NCI-H2107 (cell line): Measurements from ENCODE around the gene TSSC4.

ENCODE experiments used
- DNase-seq: peaks from one replicate; lab custom pipeline; 2025; lab: John Stamatoyannopoulos, UW

TSSC4 gene

DNA sequence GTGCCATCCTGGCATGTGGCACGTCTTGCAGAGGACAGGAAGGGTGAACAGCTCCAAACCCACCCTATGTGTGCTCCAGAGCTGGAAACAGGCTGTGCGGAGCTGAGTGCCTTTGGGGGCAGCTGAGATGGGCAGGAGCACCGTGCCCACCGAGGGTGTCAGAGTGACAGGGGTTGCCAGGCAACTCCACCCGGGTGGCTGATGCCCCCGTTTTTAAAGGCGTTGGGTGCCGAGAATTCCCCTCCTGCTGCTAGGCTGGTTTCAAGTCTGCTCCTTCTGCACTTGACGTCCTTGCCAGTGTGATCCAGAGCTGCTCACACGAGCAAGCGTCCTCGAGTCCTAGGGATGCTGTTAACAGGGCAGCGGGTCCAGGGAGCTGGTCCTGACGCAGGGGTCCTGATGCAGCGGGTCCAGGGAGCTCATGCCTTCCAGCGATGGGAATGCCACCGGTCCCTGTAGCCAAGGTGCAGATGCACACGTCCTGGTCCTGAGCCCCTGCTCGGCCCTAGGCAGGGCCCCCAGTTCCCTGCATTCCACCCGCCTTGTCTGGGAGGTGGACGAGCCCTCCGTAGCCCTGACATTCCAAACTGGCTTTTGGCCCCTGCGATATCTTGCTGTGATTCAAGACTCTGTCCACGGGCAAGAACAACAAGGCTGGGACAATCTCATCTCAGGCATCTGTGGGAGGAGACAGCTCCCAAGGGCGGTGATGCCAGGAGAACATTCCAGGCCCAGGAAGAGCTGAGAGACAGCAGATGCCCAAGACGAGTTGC lies 49.2 kb downstream of the TSSC4 start:
- no peak for DNase-seq

DNA sequence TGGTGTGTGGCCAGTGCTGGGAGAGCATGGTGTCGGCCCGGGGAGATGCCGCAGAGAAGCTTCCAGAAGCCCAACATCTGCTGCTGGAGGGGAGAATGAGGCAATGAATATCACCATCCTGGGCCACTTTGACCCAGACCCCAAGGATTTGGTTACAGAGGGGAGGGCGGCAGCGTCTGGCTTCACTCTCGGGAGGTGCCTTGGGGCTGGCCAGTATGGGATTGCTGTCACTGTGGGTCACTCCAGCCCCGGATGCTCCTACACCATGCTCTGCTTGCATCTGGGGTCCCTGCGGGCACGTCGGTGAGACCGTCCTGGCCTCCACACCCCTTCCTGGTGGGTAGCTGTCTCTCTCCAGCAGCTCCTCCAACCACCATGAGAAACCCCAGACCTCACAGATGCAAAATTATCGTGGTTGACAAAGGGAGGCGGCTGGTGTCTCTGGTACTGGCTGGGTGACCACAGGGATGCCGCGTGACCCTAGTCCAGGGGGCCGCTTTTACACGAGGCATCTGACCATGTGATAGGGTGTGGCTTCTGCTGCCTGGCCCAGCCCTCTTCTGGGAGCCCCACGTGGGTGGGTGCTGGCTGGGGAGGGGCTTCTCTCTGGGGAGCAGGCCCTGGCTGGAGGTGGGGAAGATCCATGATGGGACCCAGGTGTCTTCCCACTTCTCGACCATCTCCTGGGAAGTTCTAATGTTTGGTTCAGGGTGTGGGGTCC lies 49.9 kb downstream of the TSSC4 start:
- no peak for DNase-seq

DNA sequence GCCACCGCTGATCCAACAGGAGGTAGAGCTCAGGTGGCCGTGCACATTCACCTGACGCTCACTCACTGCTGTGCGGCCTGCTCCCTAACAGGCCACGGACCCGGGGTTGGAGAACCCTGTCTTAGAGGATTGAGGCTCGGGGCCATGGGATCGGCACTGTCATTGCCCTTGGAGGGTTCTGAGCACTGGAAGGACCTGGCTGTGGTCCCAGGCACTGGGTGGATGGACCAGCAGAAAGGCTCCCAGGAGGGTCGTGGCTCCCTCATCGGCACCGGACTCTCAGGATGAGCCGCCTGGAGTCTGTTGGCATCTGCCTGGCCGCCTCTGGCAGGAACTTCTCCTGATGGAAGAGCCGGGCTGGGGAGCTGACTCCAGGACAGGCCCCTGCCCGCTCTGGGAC lies 50.8 kb downstream of the TSSC4 start:
- no peak for DNase-seq

DNA sequence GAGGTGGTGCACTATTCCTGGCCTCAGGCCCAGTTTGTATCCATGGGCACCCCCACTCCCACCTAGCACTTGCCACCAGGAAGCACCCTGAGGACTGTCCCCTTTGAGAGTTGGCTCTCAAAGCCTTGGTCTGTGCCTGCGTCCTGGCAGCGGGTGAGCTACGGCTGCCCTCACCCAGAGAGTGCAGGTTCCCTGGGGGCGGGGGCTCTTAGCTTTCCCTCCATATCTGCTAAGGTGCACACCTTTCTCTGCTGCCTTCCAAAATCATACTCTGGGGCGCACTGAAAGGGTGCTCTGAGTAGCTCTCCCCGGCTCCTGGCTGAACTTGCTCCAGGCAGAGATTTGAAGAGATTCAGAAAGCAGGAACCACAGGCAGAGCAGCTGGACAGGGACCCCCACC lies 51.4 kb downstream of the TSSC4 start:
- no peak for DNase-seq

DNA sequence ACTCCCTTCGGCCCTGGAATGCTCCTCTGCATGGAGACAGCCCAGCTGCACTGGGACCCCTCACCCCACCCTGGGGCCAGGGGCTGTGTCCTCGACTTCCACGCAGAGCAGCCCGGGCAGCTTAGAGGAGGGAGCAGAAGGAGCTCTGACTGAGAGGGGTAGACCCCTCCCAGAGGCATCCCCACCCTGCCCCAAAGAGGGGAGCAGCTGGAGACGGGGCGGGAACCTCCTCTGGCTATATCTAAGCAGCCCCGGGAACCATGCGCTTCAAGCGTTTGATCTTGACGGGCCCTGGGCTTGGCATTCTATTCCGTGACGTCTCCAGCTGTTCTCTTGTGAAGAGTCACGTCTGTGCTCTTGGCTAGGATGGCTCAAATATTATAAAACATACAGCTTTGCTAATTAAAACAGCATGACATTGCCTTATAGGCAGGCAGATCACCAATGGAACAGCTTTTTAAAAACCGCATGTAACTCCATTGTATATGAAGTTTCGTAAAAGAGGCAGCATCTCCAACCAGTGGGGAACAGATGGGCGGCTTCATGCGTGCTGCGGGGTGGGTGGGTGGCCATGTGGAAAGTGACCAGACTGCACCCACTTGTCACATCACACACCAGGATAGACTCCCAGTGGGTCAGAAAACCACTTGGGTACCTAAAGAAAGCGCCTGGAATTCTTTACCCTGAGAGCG lies 51.9 kb downstream of the TSSC4 start:
- no peak for DNase-seq

DNA sequence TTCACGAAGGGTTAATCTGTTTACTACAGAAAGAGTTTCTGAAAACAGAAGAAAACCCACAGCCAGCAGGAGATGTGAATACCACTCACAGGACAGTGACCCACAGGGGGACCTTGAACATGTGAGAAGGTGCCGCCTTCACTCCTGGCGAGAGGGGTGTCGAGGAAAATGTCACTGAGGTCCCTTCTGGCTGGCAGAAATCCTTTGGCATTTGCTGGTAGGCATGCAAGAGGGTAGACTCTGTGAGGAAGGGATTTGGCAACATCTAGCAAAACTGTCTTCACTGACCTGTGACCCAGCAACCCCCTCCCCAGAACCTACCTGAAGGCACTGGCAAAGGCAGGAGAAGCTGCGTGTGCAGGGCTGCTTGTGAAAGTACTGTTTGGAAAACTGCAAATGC lies 52.9 kb downstream of the TSSC4 start:
- DNase-seq: no peak
